ENCODE results near the gene HBS1L. TPM values are rescaled to one million over a fixed set of nuclear protein-coding genes. Genes with fewer than 3 reads are reported as not detected.

Gene HBS1L
- total RNA-seq, 4 donors from 2014 or later = 39.2 to 54.8 (median 47.0) TPM

- TF ChIP-seq, protein P1, sequence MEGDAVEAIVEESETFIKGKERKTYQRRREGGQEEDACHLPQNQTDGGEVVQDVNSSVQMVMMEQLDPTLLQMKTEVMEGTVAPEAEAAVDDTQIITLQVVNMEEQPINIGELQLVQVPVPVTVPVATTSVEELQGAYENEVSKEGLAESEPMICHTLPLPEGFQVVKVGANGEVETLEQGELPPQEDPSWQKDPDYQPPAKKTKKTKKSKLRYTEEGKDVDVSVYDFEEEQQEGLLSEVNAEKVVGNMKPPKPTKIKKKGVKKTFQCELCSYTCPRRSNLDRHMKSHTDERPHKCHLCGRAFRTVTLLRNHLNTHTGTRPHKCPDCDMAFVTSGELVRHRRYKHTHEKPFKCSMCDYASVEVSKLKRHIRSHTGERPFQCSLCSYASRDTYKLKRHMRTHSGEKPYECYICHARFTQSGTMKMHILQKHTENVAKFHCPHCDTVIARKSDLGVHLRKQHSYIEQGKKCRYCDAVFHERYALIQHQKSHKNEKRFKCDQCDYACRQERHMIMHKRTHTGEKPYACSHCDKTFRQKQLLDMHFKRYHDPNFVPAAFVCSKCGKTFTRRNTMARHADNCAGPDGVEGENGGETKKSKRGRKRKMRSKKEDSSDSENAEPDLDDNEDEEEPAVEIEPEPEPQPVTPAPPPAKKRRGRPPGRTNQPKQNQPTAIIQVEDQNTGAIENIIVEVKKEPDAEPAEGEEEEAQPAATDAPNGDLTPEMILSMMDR (IDR thresholded peaks at IDR 0.05) = no peak
- ATAC-seq (ENCODE audit: low FRiP score) (no peak), DNase-seq (ENCODE audit: low spot score) (no peak)
Observed at GRCh38 chr6:135087803-135088202, 33.2 kb upstream of the HBS1L start.

DNA sequence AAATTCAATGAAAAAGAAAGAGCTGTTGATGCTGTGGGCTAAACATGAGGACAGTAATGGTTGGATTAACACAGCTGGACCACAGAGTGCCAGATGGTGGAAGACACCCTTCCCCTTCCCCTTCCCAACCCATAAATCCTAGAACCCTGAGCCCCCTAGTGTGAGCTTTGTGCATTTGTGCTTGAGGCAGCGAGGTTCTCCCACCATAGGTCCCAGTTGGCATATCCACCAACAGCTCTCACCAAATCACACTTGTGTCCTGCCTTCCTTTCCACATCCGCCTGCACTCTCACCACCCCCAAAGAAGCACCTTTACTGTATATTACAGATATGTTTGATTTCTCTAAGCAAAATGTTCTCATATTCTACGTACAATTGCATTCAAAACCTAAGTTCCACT is 32.8 kb upstream of the HBS1L start:
- no peak for ATAC-seq (ENCODE audit: low FRiP score)
- TF ChIP-seq, protein P1 (IDR thresholded peaks at IDR 0.05) = no peak
- DNase-seq (ENCODE audit: low spot score) = no peak

GRCh38 chr6:135086414-135086764 is 31.8 kb upstream of the HBS1L start:
- TF ChIP-seq, protein P1 (IDR thresholded peaks at IDR 0.05) = no peak
- ATAC-seq (ENCODE audit: low FRiP score) (no peak), DNase-seq (ENCODE audit: low spot score) (no peak)

GRCh38 chr6:135085700-135086413 is 31.2 kb upstream of the HBS1L start:
- ATAC-seq (ENCODE audit: low FRiP score) (no peak), DNase-seq (ENCODE audit: low spot score) (no peak)
- TF ChIP-seq, protein P1 (IDR thresholded peaks at IDR 0.05) = no peak

DNA sequence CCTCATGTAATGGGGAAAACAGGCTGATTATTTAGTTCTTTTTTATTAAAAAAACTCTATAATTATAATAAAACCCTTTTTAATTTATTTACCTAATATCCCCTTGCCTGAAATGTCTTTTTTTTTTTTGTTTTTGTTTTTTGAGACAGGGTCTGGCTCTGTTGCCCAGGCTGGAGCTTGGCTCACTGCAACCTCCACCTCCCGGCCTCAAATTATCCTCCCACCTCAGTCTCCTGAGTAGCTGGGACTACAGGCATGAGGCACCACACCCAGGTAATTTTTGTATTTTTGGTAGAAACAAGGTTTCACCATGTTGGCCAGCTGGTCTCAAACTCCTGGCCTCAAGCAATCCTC is 30.3 kb upstream of the HBS1L start:
- TF ChIP-seq, protein P1 (IDR thresholded peaks at IDR 0.05) = no peak
- ATAC-seq (ENCODE audit: low FRiP score) (no peak), DNase-seq (ENCODE audit: low spot score) (no peak)

DNA sequence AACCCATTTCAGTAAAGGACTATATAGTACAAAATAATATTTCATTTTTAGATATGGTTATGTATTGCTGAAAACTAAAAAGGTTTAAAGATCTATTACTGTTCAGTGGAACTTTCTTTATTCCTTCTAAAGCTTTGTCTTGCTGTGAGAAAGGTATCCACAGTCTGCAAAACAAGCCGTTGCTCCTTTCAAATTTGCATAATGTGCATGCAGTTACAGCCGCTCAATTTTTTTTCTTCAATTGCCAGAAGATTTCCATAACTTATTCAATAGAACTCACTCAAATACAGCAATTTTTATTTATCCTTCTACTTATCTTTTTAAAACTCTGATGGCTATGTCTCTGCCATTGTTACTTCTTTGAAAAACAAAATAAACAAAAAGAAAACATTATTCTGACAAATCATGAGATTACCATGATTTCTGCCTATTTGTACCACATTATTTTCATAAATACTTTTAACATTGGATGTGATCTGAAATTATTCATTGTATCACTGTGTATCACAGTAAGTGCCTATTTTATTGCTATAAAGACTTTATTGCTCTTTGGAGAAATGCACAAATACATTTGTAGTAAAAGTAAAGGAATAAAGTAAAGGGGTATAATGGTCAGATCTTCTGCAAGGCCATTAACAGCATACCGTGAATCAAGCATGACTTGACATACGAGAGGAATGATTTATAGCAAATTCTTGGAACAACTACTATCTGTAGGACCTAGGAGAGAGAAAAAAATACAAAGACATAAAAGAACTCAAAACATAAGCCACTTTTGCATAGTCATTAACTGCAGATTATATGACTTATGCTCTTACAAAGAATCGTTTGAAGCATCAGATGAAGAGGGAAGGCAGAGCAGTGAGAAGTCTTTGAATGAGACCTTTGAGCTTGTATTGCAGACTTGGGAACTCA is 29.6 kb upstream of the HBS1L start:
- DNase-seq (ENCODE audit: low spot score) (no peak), ATAC-seq (ENCODE audit: low FRiP score) (no peak)
- TF ChIP-seq, protein P1 (IDR thresholded peaks at IDR 0.05) = no peak
